ENCODE data around the gene SEMA4G. TPM values are rescaled to one million over a fixed set of nuclear protein-coding genes. Genes with fewer than 3 reads are reported as not detected.

Gene SEMA4G
- polyA plus RNA-seq, 4 donors, result 32.9 to 60.4 (median 50.1) TPM

DNA sequence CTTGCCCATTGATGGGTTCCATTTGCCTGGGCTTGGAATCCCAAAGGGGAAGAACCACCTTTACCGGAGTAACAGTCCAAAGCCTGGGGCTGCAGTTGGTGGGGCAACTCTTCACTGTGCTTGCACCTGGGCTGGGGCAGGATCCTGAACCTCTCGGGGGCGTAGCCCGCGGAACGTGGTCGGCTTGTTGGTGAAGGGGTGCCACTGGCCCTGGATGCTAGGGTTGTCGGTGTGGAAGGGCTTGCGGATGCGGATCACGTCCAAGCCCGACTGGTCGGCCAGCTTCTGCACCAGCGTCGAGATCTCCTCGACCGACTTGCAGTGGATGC, 17.3 kb downstream of the SEMA4G start:
- DNase-seq (ENCODE audit: low read depth in 4 of 4, low spot score in 2 of 4), result no peak

GRCh38 chr10:100986952-100987684, 17.8 kb downstream of the SEMA4G start, which contains the start of the genes MRPL43 and TWNK:
TSS of gene MRPL43 (minus strand) at chr10:100987497. CDS start at chr10:100987443, 54 bp downstream.
TSS of gene TWNK (plus strand) at chr10:100987543. CDS start at chr10:100988211, 668 bp downstream.
- peak in 2 of 4 donors; percentile 72 to 75 for DNase-seq (ENCODE audit: low read depth in 4 of 4, low spot score in 2 of 4)

GRCh38 chr10:100987685-100988049, 18.4 kb downstream of the SEMA4G start:
- no peak for DNase-seq (ENCODE audit: low read depth in 4 of 4, low spot score in 2 of 4)

- DNase-seq (ENCODE audit: low read depth in 4 of 4, low spot score in 2 of 4), result no peak
Observed at GRCh38 chr10:100988166-100988565, 18.9 kb downstream of the SEMA4G start.

- no peak for DNase-seq (ENCODE audit: low read depth in 4 of 4, low spot score in 2 of 4)
Observed at GRCh38 chr10:100989088-100989487, 19.8 kb downstream of the SEMA4G start.

DNA sequence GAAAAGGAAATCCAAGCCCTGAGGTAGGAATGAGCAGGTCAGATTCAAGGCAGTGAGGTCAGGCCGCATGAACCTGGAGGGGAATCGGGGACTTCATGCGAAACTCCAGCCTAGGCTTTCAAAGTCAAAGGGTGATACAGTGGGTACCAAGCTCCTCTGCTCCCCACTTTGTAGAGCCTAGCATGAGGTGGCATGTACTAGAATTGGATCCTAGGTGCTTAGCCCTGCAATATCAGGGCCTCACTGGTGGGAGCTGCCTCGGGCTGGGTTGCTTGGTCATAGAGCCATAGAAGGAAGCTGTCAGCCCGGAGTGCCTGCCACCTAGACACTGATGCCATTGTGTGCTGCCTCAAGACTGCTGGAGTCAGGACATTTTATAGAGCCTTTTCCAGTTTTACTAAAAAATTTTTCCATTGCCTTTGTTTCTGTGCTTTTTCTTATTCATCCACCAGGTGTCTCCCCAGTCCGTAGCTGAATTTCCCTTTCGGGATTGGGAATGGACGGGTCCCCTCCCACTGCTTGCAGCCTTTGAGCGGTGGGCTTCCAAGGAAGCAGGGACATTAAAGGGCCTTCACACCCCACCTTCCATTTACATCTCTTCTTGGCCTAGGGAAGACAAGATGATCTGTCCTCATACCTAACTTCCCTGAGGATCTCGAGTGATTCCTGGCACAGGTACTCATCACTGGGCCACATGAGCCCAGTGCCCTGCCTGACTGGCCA, 24.8 kb downstream of the SEMA4G start:
- peak in 1 of 4 donors; percentile 61 for DNase-seq (ENCODE audit: low read depth in 4 of 4, low spot score in 2 of 4)

GRCh38 chr10:100995181-100995580, 25.9 kb downstream of the SEMA4G start:
- DNase-seq (ENCODE audit: low read depth in 4 of 4, low spot score in 2 of 4), result no peak

DNA sequence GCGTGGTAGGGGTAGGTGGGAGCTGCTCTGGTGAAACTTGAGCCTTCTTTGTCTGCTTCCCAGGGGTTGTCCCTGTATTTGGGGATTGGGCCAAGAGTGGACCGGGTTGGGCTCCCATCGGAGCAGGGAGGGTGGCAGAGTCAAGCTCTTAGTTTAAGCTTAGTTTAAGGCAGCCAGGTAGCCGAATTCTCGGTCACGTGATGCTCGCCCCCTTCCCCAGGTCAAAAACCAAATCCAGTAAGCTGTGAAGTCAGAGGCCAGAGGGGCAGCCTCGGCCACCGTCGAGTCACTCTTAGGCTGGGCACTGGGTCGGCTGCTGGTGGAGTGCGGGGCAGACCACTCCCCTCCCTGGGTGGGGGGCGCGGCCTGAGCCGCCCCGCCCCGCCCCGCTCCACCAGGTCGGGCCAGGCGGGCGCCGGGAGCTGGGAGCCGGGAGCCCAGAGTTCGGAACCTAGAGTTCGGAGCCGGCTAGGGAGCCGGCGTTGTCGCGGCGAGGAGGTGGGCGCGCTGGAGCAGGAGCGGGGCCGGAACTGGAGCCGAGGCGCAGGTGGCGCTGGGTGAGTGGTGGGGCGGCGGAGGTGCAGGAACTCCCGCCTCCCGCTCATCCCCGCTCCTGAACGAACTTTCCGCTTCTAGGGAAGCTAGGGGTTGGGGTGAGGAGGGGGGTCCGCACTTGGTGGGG, 27.5 kb downstream of the SEMA4G start:
- no peak for DNase-seq (ENCODE audit: low read depth in 4 of 4, low spot score in 2 of 4)

GRCh38 chr10:100997360-100998182, 28.3 kb downstream of the SEMA4G start:
- DNase-seq (ENCODE audit: low read depth in 4 of 4, low spot score in 2 of 4), result peak in 1 of 4 donors; percentile 49

- DNase-seq (ENCODE audit: low read depth in 4 of 4, low spot score in 2 of 4), result peak in 2 of 4 donors; percentile 82 to 86
Observed at GRCh38 chr10:100998183-100998990, 29.1 kb downstream of the SEMA4G start.

GRCh38 chr10:100998991-100999741, 29.9 kb downstream of the SEMA4G start:
- peak in 1 of 4 donors; percentile 70 for DNase-seq (ENCODE audit: low read depth in 4 of 4, low spot score in 2 of 4)

GRCh38 chr10:100999742-101000126, 30.4 kb downstream of the SEMA4G start, which contains the start of gene LZTS2:
TSS of gene LZTS2 (plus strand) at chr10:100999808. CDS start at chr10:101002539, 2,731 bp downstream.
- no peak for DNase-seq (ENCODE audit: low read depth in 4 of 4, low spot score in 2 of 4)

DNA sequence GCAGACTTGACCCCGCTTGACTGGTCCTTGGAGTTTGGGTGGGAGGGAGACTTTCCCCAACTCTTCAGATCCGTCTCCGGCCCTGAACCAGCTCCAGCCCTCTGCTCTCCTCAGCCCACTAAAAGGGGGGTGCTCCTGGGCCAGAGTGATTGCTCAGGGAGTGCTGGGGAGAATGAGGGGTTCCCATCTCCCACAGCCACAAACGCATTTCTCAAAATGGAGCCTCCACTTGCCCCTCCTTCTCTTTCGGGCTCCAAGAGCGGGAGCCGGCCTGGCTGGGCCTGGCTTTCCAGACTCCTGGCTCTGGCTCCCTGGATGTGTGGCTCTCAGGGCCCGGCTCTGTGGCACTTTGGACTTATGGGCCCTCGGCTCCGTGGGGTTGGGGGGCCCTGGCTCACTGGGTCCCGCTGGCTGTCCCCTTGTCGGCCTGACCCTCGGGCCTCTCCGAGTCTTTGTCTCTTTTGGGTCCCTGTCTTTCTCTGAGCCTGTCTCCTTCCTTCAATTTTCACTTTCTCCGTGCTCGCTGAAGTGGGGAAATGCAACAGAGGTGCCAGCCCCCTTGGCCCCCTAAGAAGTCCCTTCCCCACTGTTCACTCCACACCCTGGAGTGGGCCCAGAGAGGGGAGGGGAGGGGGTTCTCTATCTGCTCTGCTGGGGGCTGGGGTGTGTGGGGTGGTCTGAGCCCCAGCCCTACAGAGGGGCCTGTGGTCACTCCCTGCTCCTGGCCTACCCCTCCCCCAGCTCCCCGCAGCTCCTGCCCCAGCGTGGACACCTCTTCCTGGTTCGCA, 31.0 kb downstream of the SEMA4G start:
- no peak for DNase-seq (ENCODE audit: low read depth in 4 of 4, low spot score in 2 of 4)

- peak in 1 of 4 donors; percentile 79 for DNase-seq (ENCODE audit: low read depth in 4 of 4, low spot score in 2 of 4)
Observed at GRCh38 chr10:101000915-101001658, 31.8 kb downstream of the SEMA4G start.

- DNase-seq (ENCODE audit: low read depth in 4 of 4, low spot score in 2 of 4), result no peak
Observed at GRCh38 chr10:101001659-101002035, 32.3 kb downstream of the SEMA4G start.

- DNase-seq (ENCODE audit: low read depth in 4 of 4, low spot score in 2 of 4), result no peak
Observed at GRCh38 chr10:101002456-101002855, 33.2 kb downstream of the SEMA4G start.

GRCh38 chr10:101003639-101004206, 34.4 kb downstream of the SEMA4G start:
- DNase-seq (ENCODE audit: low read depth in 4 of 4, low spot score in 2 of 4), result no peak
